ENCODE results near the gene RHOJ.
A peak's percentile ranks its signal among the peaks of the same experiment; 100 is the strongest.
"Not testable (repeated sequence)": the region's sequence is repeated elsewhere in the genome, so short reads cannot be mapped to it uniquely, and the experiment has no call there.

Gene RHOJ

GRCh38 chr14:63204407-63205043 lies at the start of gene RHOJ:
RHOJ (plus strand) TSS chr14:63204443; CDS start chr14:63204870, 427 bp downstream.
- DNase-seq (ENCODE audit: low spot score) = no peak

- DNase-seq (ENCODE audit: low spot score) = no peak
Measured at GRCh38 chr14:63155511-63156185, 48.6 kb upstream of the RHOJ start.

- no peak for DNase-seq (ENCODE audit: low spot score)
Measured at GRCh38 chr14:63157195-63157594, 47.0 kb upstream of the RHOJ start.

- no peak for DNase-seq (ENCODE audit: low spot score)
Measured at GRCh38 chr14:63163306-63163705, 40.9 kb upstream of the RHOJ start.

- no peak for DNase-seq (ENCODE audit: low spot score)
Measured at GRCh38 chr14:63164108-63164683, 40.0 kb upstream of the RHOJ start.

- DNase-seq (ENCODE audit: low spot score) = not testable (repeated sequence)
Measured at GRCh38 chr14:63165267-63165666, 39.0 kb upstream of the RHOJ start.

GRCh38 chr14:63167044-63167443 lies 37.2 kb upstream of the RHOJ start:
- no peak for DNase-seq (ENCODE audit: low spot score)

- DNase-seq (ENCODE audit: low spot score) = peak; percentile 9
Measured at GRCh38 chr14:63174760-63175191, 29.5 kb upstream of the RHOJ start.

- DNase-seq (ENCODE audit: low spot score) = no peak
Measured at GRCh38 chr14:63175531-63175930, 28.7 kb upstream of the RHOJ start.

- DNase-seq (ENCODE audit: low spot score) = no peak
Measured at GRCh38 chr14:63178912-63179311, 25.3 kb upstream of the RHOJ start.

GRCh38 chr14:63179383-63179782 lies 24.9 kb upstream of the RHOJ start:
- DNase-seq (ENCODE audit: low spot score) = no peak

- no peak for DNase-seq (ENCODE audit: low spot score)
Measured at GRCh38 chr14:63180011-63180410, 24.2 kb upstream of the RHOJ start.

- DNase-seq (ENCODE audit: low spot score) = no peak
Measured at GRCh38 chr14:63182968-63183367, 21.3 kb upstream of the RHOJ start.

- DNase-seq (ENCODE audit: low spot score) = no peak
Measured at GRCh38 chr14:63186453-63186852, 17.8 kb upstream of the RHOJ start.

- no peak for DNase-seq (ENCODE audit: low spot score)
Measured at GRCh38 chr14:63191211-63191610, 13.0 kb upstream of the RHOJ start.

GRCh38 chr14:63192085-63192484 lies 12.2 kb upstream of the RHOJ start:
- no peak for DNase-seq (ENCODE audit: low spot score)

- no peak for DNase-seq (ENCODE audit: low spot score)
Measured at GRCh38 chr14:63193236-63193635, 11.0 kb upstream of the RHOJ start.

- no peak for DNase-seq (ENCODE audit: low spot score)
Measured at GRCh38 chr14:63200035-63200740, 4.1 kb upstream of the RHOJ start.

GRCh38 chr14:63200767-63201166 lies 3.5 kb upstream of the RHOJ start:
- no peak for DNase-seq (ENCODE audit: low spot score)

- DNase-seq (ENCODE audit: low spot score) = no peak
Measured at GRCh38 chr14:63203015-63203414, 1.2 kb upstream of the RHOJ start.

- no peak for DNase-seq (ENCODE audit: low spot score)
Measured at GRCh38 chr14:63203618-63204406, 431 bp upstream of the RHOJ start.

GRCh38 chr14:63205044-63205575 lies 867 bp downstream of the RHOJ start:
- DNase-seq (ENCODE audit: low spot score) = no peak

Data from activated CD4-positive, alpha-beta T cell treated with anti-CD3 and anti-CD28 coated beads, Interleukin-2, Interleukin-4, amounts not matched to agents 100 ng/mL and 50 ng/mL, durations not matched to agents 16 hours and 8 hours (primary cell).